Measurements from ENCODE around the gene UBAC2.
"Not testable (repeated sequence)": the region's sequence is repeated elsewhere in the genome, so short reads cannot be mapped to it uniquely, and the experiment has no call there.

UBAC2 gene

DNA sequence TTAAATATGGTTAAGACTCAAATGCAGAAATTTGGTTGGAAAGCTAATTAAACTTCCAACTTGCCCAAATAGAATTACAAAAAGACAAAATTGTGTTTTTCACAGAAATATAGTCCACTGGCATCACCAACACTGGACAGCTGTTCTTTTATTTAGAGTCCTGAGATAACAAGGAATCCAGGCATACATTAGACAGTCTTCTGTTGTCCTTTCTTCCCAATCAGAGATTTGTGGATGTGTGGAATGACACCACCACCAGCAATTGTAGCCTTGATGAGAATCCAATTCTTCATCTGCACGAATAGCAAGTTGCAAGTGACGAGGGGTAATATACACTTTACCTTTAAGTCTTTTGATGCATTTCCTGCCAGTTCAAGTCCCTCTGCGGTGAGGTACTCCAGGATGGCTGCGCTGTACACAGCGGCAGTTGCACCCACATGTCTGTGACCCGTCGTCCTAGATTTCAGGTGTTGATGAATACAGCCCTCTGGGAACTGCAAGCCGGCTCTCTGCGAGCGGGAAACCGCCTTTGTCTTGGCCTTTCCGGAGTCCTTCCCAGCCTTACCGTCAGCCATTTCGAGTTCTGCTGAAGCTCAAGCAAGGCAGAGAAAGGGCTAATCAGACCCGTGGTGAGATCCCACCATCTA lies 14.7 kb downstream of the UBAC2 start:
- DNase-seq: peak; percentile 77

DNA sequence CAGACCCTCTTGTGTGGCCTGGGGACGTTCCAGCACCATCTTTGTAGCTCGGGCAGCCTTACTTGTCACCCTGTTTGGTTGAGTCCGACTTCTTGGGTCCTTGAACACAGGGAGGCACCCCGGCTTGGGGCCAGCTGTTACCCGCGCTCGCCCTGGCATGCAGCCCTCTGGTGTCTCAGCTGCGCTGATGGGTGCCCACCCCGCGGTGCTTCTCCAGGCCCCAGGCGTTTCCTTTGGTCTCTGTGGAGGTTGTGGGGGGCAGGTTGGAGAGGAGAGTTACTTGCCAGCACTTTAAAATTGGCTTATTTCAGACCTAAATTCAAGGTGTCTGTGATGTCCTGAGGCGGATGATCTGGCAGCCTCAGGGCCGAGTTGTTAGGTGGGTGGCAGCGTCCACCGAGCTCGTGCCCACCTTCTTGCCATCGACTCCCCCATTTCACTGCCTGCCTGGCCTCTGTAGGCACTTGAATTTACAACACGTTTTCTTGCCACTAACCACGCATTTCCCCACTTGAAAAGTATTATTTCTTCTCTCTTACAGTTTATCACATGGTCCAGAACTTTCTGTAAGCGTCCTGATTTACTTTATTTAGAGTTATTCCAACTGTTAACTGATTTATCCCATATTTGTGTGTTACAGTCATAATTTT lies 16.9 kb downstream of the UBAC2 start:
- DNase-seq: peak; percentile 47

DNA sequence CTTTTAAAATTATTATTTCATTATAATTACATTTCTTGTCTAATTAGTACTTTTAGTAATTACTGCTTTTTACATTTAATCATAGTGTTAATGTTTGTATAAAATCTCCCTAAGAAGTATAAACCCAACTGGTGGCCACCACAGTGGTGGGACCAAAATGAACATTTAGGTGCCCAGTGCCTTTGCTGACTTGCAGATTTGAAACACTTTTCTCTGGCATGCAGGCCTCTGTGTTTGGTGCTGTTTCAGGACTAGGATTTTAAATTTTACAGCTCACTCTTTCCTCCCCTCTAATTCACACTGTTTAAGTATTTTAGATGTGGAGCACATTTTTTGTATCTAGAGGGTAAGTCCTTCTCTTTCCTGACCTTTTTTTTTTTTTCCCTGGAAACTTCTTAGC lies 17.5 kb downstream of the UBAC2 start:
- no peak for DNase-seq

DNA sequence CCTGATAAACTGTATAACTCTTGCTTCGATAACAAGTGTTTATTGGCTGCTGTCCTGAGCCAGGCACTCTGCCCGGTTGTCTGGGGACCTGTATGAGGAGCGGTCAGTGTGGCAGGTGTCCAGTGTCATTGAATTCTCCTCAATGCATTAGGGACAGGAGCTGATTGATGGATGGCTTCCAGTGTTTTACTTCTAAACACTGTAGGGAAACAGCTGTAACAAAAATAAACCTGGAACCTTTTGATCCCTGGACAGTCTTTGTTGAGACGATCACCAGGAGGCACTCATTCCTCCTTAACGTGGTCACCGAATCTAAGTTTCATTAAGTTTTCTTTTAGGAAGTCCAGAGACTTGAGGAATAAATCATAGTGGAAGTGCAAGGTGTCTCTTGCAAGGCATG lies 17.9 kb downstream of the UBAC2 start:
- DNase-seq: no peak

DNA sequence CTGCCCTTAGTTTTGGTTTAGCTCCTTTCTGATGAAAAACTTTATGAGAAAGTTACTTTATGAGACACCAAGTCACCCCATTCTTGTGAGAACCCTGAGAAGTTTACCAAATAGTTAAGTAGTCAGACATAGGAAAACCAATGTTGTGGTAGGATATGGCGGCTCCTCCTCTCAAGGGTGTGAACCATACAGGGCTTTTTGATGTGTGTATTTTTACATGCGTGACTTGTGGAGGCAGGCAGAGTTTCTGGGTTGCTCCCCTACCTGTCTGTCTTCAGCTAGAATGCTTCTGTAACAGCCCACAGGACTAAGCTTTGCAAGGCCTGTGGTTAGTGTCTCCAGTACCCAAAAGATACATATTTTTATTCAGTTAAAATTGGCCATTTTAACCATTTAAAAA lies 18.3 kb downstream of the UBAC2 start:
- DNase-seq: peak; percentile 76

DNA sequence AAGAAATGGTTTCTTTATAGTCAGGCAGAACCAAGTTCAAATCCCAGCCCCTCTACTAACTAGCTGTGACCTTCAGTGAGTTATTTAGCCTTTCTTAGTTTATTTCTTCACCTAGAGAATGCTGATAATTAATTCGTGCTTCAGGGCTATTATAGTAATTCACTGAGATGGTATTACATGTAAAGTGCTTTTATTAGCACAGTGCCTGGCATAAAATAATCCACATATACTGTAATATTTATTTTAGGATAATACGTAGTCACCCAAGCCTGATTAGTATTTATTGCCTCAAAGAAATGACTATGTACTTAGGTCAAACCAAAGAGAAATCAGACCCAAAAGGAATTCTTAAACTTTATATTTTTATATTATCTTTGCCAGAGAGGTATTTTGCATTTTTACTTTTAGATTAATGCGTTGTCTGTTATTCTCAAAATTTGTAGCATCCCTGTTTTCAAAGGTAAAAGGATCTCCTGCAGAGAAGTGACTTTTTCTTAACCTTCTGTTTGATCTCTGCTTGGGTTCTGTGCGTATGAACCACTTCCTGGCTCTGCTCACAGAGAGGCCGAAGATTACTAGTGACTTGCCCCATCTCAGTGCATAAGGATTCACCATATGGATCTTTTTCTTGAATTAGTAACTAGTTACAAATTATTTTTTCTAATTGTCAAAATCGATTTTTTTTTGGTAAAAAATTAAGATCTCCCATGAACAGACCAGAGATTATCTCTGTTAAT lies 19.7 kb downstream of the UBAC2 start:
- peak; percentile 54 for DNase-seq

DNA sequence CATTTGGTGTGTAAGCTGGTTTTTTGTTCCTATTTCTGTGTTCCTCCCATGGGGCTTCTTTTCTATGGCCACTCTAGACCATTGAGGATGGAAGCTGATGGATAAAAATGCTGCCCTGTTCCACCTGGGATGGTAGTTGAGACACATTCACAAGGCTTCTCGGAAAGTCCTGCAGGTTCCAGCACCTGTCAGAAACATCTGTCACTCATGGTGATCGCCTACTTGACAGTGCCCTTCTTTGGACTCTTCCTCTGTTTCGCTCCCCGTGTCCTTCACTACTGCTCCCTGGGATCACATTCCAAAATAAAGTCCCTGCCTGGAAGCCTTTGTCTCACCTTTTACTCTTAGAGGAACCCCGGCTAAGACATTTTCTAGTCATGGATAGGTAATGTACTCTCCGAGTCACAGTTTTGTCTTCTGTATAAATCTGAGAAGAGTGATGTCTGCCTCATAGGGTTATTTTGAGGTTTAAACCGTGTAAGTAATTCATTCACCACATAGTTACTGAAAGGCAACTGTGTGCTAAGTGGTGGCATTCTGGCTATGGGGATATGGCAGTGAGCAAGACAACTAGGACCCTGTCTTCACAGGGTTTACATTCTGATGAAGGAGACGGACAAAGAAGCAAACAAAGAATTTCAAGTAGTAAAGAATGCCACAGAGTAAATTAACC lies 21.0 kb downstream of the UBAC2 start:
- DNase-seq: no peak

DNA sequence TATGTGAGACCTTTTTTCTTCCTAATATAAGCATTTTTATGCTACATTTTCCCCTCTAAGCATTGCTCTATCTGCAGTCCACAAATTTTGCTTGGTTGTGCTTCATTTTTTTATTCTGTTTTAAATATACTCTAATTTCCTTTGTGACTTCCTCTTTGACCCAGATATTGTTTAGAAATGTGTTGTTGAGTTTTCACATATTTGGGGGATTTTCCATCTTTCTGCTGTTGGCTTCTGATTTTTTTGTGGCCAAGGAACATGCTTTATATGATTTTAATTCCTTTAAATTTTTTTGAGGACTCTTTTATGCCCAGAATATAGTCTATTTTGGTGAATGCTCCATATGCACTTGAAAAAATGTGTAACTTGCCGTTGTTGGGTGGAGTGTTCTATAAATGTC lies 22.9 kb downstream of the UBAC2 start:
- DNase-seq: no peak

DNA sequence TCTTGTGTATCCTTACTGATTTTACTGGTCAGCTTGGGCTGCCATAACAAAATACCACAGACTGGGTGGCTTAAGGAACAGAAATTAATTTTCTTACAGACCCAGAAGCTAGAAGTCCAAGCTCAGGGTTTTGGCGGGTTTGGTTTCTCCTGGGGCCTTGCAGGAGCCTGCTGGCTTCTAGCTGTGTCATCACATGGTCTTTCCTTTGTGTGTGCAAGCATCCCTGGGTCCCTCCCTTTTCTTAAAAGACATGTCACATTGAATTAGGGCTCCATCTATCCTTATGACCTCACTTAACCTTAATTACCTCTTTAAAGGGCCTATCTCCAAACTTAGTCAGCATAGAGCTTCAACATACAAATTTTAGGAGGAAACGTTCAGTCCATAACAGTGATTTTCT lies 23.4 kb downstream of the UBAC2 start:
- DNase-seq: no peak

DNA sequence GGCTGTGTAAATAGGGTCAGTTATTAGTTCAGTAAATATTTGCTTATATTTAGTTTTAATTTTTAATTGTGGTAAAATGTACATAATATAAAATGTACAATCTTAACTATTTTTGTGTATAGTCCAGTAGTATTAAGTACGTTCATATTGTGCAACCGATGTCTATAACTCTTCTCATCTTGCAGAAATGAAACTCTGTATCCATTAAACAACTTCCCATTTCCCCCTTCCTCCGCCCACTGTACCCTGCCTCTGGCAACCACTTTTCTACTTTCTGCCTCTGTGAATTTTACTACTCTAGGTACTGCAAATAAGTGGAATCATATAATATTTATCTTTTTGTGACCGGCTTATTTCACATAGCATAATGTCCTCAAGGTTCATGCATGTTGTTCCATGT lies 24.4 kb downstream of the UBAC2 start:
- no peak for DNase-seq

DNA sequence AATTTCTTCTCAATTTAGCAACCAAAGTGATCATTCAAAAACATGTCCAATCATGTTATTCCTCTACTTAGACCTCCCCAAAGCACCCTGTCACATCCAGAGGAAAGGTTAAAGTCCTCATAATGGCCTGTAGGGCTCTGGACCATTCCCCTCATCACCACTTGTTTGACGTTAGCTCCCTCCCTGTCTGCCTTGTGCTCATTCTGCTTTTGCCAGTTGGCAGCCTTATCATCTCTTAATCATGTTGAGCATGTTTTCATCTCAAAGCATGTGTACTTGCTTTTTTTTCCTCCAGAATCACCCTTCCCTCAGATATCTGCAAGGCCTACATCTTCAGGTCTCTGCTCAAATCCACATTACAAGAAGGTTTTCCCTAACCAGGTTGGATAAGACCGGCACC lies 25.9 kb downstream of the UBAC2 start:
- no peak for DNase-seq

DNA sequence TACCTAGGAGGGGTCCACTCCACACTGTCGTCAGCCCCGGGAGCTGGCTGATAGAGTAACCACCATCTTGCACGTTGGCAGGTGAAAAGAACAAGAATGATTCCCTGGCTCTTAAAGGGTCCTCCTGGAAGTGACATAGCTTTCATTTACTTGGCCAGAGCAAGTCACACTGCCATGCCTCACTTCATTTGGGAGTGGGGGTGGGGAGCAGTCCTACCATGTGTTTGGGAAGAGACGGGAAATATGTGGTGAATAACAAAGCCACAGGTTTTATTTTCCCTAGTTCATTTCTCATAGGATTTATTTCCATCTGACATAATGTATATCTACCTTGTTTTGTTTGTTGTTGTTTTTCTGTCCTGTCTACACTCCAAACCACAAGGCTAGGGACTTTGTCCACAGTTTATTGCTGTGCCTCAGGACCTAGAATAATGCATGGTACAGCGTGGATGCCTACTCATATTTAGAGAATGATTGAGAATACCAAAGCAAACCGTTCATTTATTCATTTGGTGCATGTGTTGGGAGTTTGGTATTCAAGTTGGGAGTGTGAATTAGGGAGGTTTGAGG lies 26.8 kb downstream of the UBAC2 start:
- no peak for DNase-seq

DNA sequence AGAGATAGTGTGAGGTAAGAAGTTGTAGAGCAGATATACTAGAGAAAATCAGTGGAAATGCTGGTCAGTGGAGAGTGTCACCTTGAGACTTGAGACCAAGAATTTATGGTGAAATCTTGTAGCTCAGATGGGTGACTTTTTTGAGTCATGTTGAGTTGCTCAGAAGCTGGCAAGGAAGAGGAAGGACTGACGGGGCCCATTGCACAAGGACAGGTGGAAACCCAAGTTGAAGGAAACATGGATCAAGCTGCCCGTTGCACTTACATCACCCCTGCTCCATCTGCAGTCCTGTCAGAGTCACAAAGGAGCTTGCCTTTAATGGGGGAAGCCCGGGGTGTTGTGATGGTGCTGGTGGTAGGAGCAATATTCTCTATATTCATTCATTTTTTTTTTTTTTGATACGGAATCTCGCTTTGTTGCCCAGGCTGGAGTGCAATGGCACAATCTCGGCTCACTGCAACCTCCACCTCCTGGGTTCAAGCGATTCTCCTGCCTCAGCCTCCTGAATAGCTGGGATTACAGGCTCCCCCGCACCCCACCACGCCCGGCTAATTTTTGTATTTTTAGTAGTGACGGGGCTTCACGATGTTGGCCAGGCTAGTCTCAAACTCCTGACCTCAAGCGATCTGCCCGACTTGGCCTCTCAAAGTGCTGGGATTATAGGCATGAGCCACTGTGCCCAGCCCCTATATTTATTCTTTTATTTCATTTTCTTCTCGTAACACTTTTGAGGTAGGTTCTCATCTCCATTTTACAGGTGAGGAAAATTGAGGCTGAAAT lies 27.4 kb downstream of the UBAC2 start:
- DNase-seq: no peak

DNA sequence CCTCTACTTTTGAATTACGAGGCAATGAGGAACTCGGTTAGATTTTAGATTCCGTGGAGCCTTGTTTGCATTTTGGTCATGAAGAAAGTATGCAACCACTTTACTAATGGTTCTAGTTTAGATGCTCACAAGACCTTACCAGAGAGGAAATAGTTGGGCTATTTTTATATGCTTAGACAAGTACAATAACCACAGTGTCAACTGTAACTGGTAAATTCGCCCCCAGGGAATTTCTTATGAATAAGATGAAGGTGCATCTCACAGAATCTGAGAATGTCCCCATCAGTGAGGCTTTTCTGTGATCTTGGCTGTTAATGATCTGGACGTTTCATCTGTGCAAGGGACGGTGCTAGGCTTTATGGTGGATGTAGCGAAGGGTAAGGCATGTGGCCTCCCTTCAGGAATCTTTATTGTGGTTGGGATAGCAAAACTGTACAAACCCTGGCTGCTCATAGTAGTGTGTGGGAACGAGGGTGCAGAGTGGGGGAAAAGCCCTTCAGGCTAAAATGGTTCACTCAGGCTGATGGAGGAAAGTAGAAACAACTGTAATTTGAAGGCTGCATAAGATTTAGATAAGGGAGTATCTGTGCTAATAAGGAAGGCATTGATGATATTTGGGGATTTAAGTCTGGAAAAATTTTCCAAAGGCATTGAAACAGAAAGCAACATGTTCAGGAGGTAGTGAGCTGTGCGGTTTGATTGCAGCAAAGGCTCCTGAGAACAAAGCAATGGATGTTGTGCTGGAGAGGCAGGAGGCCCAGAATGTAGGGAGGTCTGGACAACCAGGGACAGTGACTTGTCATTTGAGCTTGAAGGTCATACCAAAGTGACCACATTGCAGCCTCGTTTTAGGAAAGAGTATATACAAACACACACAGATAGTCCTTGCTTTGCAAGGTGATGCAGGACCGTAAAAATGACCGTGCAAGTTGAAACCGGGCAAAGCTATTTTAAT lies 28.4 kb downstream of the UBAC2 start:
- DNase-seq: no peak

DNA sequence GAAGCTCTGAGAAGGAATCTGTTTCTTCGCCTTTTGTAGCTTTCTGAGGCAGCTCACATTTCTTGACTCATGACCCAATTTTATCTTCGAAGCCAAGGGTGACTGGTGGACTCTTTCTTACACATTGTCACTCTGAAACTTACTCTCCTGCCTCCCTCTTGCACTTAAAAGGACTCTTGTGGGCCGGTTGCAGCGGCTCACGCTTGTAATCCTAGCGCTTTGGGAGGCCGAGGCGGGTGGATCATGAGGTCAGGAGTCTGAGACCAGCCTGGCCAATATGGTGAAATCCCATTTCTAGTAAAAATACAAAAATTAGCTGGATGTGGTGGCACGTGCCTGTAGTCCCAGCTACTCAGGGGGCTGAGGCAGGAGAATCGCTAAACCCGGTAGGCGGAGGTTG lies 29.9 kb downstream of the UBAC2 start:
- not testable (repeated sequence) for DNase-seq

DNA sequence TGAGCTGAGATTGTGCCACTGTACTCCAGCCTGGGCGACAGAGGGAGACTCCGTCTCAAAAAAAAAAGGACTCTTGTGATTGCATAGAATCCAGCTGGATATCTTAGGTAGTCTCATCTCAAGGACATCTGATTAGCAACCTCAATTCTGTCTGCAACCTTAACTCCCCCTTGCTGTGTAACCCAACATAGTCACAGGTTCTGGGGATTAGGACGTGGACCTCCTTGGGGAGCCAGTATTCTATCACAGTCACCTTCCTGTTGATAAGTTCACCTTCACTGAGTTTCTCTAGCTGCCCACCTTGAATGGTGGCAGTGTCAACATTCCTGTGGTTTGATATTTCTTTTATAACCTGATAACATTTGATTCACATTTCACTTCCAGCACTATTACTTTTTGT lies 30.3 kb downstream of the UBAC2 start:
- DNase-seq: no peak

DNA sequence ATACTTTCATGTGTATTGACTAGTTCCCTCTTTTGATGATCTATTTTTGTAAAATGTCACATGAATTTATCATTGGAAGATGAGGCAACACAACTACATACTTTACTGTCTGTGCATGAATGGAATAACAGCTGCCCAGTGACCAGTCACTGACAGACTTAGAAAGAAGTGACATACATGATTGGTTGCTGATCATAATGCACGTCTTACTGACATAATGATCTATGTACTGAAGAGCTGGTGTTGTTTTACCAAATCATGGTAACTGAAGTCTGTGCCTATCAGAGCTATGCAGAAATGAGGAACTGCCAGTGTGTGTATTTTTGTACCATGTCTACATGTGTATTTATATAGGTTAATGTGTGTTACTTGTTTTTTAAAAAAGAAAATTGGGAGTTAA lies 31.1 kb downstream of the UBAC2 start:
- DNase-seq: no peak

DNA sequence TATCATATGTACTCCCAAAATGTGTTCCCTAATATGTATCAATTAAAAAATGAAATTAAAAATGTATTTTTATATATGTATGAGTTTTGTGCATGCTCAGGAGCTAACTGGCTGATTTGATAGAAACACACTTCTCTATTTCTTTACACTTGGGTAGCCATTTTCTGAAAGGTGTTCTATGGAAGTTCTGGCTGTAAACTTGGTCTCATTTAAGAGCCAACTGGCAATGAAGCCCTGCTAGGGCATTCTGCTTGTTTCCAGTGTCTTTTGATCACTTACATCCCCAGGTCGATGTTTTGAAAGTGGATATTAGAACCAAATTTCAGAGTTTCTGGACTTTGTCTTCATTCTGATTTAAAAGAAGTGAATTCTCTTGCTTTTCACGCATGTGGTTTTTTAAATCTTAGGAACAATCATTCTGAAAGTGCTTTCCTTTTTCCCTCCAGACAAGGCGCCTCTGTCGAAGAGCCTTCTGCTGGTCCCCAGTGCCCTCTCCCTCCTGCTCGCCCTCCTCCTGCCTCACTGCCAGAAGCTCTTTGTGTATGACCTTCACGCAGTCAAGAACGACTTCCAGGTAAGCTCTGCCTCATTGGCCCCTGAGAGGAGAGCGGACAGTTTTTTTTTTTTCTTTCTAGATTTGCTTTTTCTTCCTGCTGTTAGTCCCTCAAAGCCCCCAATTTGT lies 37.5 kb downstream of the UBAC2 start:
- DNase-seq: peak; percentile 55

DNA sequence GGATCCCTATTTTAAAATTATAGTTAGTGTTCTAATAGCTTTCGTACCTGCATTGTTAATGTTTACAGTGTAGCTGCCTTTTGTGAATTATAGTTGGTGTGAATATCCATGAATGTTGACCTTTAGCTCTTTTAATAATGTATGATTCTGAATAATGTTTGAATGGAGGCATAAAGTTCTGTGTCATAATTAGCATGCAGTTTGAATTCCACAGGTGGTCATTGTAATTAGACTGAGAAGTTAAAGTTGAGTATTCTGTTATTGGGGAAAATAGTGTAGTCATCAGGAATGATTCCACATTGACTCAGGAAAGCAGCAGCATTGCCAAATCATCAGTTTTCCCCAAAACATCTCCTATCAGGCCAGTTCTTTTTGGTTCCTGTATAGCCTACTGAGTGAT lies 45.4 kb downstream of the UBAC2 start:
- no peak for DNase-seq

DNA sequence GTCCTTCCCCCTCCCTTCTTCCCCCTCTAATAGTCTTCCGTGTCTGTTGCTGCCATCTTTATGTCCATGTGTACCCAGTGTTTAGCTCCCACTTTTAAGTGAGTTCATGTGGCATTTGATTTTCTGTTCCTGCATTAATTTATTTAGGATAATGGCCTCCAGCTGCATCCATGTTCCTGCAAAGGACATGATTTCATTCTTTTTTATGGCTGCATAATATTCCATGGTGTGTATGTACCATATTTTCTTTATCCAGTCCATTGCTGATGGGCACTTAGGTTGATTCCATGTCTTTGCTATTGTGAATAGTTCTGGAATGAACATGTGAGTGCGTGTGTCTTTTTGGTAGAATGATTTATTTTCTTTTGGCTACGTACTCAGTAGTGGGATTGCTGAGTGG lies 48.5 kb downstream of the UBAC2 start:
- DNase-seq: not testable (repeated sequence)

DNA sequence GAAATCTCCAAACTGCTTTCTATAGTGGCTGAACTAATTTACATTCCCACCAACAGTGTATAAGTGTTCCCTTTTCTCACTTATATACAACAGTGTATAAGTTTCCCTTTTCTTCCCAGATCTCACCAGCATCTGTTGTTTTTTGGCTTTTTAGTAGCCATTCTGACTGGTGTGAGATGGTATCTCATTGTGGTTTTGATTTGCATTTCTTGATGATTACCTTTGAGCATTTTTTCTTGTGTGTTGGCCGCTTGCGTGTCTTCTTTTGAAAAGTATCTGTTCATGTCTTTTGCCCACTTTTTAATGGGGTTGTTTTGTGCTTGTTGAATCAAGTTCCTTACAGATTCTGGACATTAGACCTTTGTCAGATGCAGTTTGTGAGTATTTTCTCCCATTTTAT lies 49.0 kb downstream of the UBAC2 start:
- DNase-seq: not testable (repeated sequence)

Measured in CD4-positive, alpha-beta T cell treated with Interleukin-17A for 4 hours (primary cell).